Gastrocnemius medialis (tissue), 4 donors: ENCODE measurements around the gene SLAMF7. TPM values are rescaled to one million over a fixed set of nuclear protein-coding genes. Genes with fewer than 3 reads are reported as not detected.

Source experiments
- ATAC-seq, 2 donors: fragments of 150-250 bp; one replicate each; pipeline ENCODE4 v1.9.1; 2016
- DNase-seq, 2 donors: peaks; one replicate each; pipeline ENCODE4 v3.0.0-alpha.2; 2019
- H3K27ac ChIP-seq, 4 donors: fragments of 200-600 bp; sonication (generic); 1 replicate in 1 of 4; 2 replicates in 3 of 4; pipeline ENCODE4 v1.5.1; 2016 to 2018; ENCODE audit warnings: mild to moderate bottlenecking in 2 of 4, moderate library complexity in 1 of 4
- H3K27me3 ChIP-seq, 3 donors: fragments of 200-600 bp; sonication (generic) in 2 of 3; 1 replicate in 1 of 3; 2 replicates in 2 of 3; pipeline versions ENCODE4 v1.5.1 to v1.6.0; 2016 to 2019; ENCODE audit warnings: mild to moderate bottlenecking in 1 of 3, moderate library complexity in 1 of 3
- H3K36me3 ChIP-seq, 2 donors: fragments of 200-600 bp; sonication (generic) in 1 of 2; one replicate each; pipeline ENCODE4 v1.5.1; 2017 to 2018
- H3K4me1 ChIP-seq, 2 donors: fragments of 200-600 bp; sonication (generic) in 1 of 2; one replicate each; pipeline ENCODE4 v1.5.1; 2016 to 2017; ENCODE audit warnings: mild to moderate bottlenecking in 2 of 2
- H3K4me3 ChIP-seq, 4 donors: fragments of 200-600 bp; sonication (generic) in 3 of 4; 1 replicate in 1 of 4; 2 replicates in 3 of 4; pipeline ENCODE4 v1.5.1; 2016 to 2019; ENCODE audit warnings: mild to moderate bottlenecking in 2 of 4
- H3K9me3 ChIP-seq, 3 donors: fragments of 200-600 bp; sonication (generic) in 2 of 3; 1 replicate in 1 of 3; 2 replicates in 2 of 3; pipeline ENCODE4 v1.5.1; 2016 to 2019
- CTCF ChIP-seq, 5 experiments: fragments of 450-650 bp in 3 of 5; fragments of 200-600 bp in 2 of 5; sonication (generic) in 2 of 5; IDR thresholded peaks in 4 of 5; conservative IDR thresholded peaks in 1 of 5; 1 replicate in 4 of 5; 2 replicates in 1 of 5; pipeline ENCODE4 v1.5.1; 2016 to 2019; ENCODE audit warnings: antibody characterized with exemption in 5 of 5, mild to moderate bottlenecking in 3 of 5, moderate library complexity in 3 of 5
- POLR2A ChIP-seq, 2 donors: fragments of 450-650 bp; IDR thresholded peaks; one replicate each; pipeline ENCODE4 v1.6.1; 2017; ENCODE audit warnings: antibody characterized with exemption in 2 of 2, mild to moderate bottlenecking in 2 of 2, moderate library complexity in 2 of 2
- in situ Hi-C, 4 donors: fragments of 200-750 bp; cut with MboI; loops; one replicate each; pipeline versions ENCODE4 v1.15.0 to v1.8.0; 2017; ENCODE audit warnings: low sequenced_read_pairs in 4 of 4
- intact Hi-C: fragments of 100-400 bp; cut with DNase I; formaldehyde crosslinking; loops from one replicate; pipeline ENCODE4 v1.15.1; 2023; ENCODE audit warnings: low total_unique reads
- total RNA-seq, 4 donors: library from RNA; depleted of rRNA; stranded (reverse); fragments of >200 nt; gene quantifications; one replicate each; pipeline versions ENCODE4 v1.1.0 to v1.2.3, GENCODE V29; 2016

Gene SLAMF7
- total RNA-seq, 4 donors from 2014 or later: 0.81 TPM; not detected in 3

GRCh38 chr1:160720356-160721085 is 18.5 kb upstream of the SLAMF7 start:
- Histone ChIP-seq H3K27ac (no peak overlapping the region), H3K4me1 (no peaks in the 10 kb centered on the region), H3K36me3 (no peaks in the 10 kb centered on the region), H3K27me3 (no peaks in the 10 kb centered on the region), H3K9me3 (no peaks in the 10 kb centered on the region), H3K4me3 (no peak overlapping the region)
- TF ChIP-seq POLR2A (IDR thresholded peaks at IDR 0.05) (no peak), CTCF (IDR thresholded peaks at IDR 0.05 in 4 of 5, conservative IDR thresholded peaks at IDR 0.05 in 1 of 5) (no peak)
- ATAC-seq: no peak
- intact Hi-C loops (no loop called here), in situ Hi-C loops (no loop called here)
- no peak for DNase-seq

- Histone ChIP-seq H3K27me3 (no peaks in the 10 kb centered on the region), H3K36me3 (no peaks in the 10 kb centered on the region), H3K4me3 (no peak overlapping the region), H3K9me3 (no peaks in the 10 kb centered on the region), H3K4me1 (no peaks in the 10 kb centered on the region), H3K27ac (no peak overlapping the region)
- in situ Hi-C loops: no loop called here
- no peak for TF ChIP-seq CTCF (IDR thresholded peaks at IDR 0.05 in 4 of 5, conservative IDR thresholded peaks at IDR 0.05 in 1 of 5)
- no peak for TF ChIP-seq POLR2A (IDR thresholded peaks at IDR 0.05)
- DNase-seq: no peak
- intact Hi-C loops: no loop called here
- no peak for ATAC-seq
These were observed 17.6 kb upstream of the SLAMF7 start for GRCh38 chr1:160721473-160721872.

GRCh38 chr1:160722726-160723125 is 16.3 kb upstream of the SLAMF7 start:
- TF ChIP-seq CTCF (IDR thresholded peaks at IDR 0.05 in 4 of 5, conservative IDR thresholded peaks at IDR 0.05 in 1 of 5): no peak
- TF ChIP-seq POLR2A (IDR thresholded peaks at IDR 0.05): no peak
- Histone ChIP-seq H3K4me1 (no peaks in the 10 kb centered on the region), H3K27ac (no peak overlapping the region), H3K27me3 (no peaks in the 10 kb centered on the region), H3K9me3 (no peaks in the 10 kb centered on the region), H3K36me3 (no peaks in the 10 kb centered on the region), H3K4me3 (no peak overlapping the region)
- intact Hi-C loops (no loop called here), in situ Hi-C loops (no loop called here)
- ATAC-seq (no peak), DNase-seq (no peak)

GRCh38 chr1:160723332-160723731 is 15.7 kb upstream of the SLAMF7 start:
- H3K27ac ChIP-seq: no peak overlapping the region
- H3K36me3 ChIP-seq: no peaks in the 10 kb centered on the region
- H3K4me1 ChIP-seq: no peaks in the 10 kb centered on the region
- in situ Hi-C loops: no loop called here
- DNase-seq (no peak), ATAC-seq (no peak)
- no peak overlapping the region for H3K4me3 ChIP-seq
- intact Hi-C loops: no loop called here
- no peaks in the 10 kb centered on the region for H3K9me3 ChIP-seq
- H3K27me3 ChIP-seq: no peaks in the 10 kb centered on the region
- TF ChIP-seq POLR2A (IDR thresholded peaks at IDR 0.05): no peak
- TF ChIP-seq CTCF (IDR thresholded peaks at IDR 0.05 in 4 of 5, conservative IDR thresholded peaks at IDR 0.05 in 1 of 5): no peak
